Activated CD4-positive, alpha-beta T cell treated with anti-CD3 and anti-CD28 coated beads for 1 hour (primary cell): ENCODE data around the gene NREP.

ENCODE experiments used
- DNase-seq: peaks from one replicate; pipeline ENCODE4 v3.0.0-alpha.2; 2020

The NREP gene

GRCh38 chr5:111764019-111764418, 7.0 kb upstream of the NREP start:
- DNase-seq, result no peak

GRCh38 chr5:111762895-111763294, 5.9 kb upstream of the NREP start:
- DNase-seq, result no peak

DNA sequence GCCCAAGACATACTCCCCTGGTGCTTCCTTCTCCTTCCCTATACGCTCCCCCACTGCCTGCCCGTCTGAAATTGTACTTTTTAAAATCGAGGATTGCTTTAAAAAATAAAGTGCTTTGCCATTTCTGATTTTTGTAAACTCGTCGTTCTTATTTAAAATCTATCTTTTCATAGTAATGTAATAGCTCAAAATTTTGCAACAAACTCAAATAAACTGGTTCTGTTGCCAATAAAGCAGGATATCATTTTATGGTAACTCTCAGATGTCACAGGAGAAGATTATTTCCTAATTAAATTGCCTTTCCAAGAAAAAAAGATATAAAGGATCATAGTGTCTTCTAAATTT, 1.3 kb upstream of the NREP start:
- DNase-seq, result no peak

- DNase-seq, result peak; percentile 65
Observed at GRCh38 chr5:111757355-111758283, 625 bp upstream of the NREP start.

GRCh38 chr5:111755942-111756381, 1.0 kb downstream of the NREP start:
- no peak for DNase-seq

GRCh38 chr5:111755345-111755941, 1.6 kb downstream of the NREP start:
- DNase-seq, result no peak

- no peak for DNase-seq
Observed at GRCh38 chr5:111753884-111754589, 3.0 kb downstream of the NREP start.

- no peak for DNase-seq
Observed at GRCh38 chr5:111752426-111752965, 4.5 kb downstream of the NREP start.

DNA sequence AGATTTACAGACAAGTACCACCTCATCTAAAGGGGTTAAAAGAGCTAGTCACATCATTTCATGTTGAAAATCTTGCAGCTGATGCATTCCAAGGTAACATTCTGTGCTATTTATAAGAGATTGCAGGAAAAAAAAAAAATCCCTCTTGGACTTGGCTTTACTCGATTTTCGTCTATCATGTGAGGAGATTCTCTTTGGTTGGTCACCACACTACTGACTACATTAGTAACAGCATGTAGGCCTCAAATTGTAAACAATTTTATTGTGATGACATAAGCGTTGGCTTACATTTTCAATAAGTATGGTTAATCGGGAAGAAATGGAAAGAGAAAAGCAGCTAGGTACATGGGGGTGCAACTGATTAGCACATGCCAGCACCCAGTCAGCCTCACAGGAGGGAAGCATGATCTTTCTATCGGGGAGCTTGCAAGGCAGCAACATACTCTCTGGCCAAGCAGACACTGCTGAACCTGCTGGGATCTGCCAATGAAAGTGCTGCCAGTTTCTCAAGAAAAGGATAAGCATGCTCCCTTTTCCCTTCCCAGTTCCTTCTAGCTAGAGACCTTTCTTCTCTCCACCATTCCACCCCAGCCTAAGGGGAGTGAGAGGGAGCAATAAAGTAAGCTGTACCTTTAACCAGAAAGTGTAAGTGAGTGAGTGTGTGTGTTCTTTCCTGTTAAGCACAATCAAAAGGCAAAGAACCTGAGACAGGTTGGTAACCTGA, 7.5 kb downstream of the NREP start:
- DNase-seq, result no peak

- no peak for DNase-seq
Observed at GRCh38 chr5:111748304-111748763, 8.7 kb downstream of the NREP start.

GRCh38 chr5:111747337-111747736, 9.7 kb downstream of the NREP start:
- DNase-seq, result no peak

DNA sequence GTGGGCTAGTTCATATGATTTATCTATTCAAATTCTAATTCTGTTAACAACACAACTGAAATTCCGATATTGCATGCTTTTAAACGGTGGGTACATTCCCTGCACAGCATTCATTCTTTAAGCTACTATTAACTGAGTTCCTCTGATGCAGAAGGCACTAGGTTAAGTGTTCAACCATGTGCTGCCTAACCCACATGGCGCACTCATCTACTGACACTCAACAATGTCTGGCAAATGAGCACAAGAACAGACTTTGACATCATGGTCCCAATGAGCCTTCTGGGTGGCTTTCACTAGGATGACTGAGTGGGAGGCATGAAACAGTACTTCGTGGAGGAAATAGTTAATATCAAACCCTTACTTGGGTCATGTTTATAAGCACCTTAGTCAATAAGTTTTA, 10.2 kb downstream of the NREP start:
- no peak for DNase-seq

- no peak for DNase-seq
Observed at GRCh38 chr5:111745075-111745739, 11.8 kb downstream of the NREP start.

DNA sequence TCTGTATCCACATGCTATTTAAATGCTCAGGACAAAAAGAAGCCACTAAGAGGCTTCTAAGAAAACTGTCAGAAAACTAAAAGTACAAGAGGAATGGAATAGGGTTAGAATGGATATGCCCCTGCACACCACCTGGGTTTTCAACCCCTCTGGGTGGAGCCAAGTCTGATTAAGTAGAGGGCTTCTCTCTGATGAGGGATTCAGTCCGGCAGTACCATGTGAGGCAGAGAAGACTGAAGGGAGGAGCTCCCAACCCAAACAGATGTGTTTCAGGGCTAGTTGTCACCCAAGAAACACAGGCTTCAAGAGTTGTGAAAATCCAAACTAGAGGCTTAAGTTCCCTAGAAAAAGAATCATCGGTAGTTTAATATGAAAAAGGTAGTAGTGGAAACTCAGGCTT, 12.5 kb downstream of the NREP start:
- no peak for DNase-seq

DNA sequence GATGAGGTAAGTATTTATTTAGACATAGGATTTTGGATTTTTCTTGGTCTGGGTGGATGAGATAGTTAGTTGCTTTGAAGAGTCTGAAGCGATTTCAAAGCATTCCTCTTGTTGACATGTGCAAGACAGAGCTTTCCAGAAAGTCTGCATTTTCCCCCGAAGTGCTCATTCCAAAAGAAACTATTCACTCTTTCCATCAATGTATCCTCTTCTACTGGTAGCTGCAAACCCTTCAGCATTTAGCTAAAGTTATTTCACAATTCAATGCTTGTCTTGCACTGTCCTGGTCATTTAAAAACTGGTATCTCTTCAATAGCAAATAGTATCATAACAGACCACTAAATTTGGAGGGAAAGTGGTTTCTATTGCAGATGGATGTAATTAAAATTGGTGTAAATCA, 13.0 kb downstream of the NREP start:
- DNase-seq, result no peak

DNA sequence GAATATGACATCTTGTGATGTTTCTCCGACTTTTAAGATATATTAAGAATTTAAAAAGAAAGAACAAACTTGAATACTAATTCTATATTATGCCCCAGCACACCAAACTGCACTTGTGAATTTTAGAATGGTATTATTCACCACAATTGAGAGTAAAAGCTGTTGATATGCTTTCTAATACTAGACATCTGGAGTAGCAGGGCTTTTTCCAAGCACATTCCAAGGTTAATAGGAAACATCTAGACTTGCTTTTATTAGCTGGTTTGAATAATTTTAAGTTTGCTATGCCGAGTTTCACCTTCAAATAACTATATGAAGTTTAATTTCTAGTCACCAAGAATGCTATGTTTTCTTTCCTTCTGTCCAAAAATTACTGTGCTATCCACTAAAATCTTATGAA, 13.5 kb downstream of the NREP start:
- no peak for DNase-seq

DNA sequence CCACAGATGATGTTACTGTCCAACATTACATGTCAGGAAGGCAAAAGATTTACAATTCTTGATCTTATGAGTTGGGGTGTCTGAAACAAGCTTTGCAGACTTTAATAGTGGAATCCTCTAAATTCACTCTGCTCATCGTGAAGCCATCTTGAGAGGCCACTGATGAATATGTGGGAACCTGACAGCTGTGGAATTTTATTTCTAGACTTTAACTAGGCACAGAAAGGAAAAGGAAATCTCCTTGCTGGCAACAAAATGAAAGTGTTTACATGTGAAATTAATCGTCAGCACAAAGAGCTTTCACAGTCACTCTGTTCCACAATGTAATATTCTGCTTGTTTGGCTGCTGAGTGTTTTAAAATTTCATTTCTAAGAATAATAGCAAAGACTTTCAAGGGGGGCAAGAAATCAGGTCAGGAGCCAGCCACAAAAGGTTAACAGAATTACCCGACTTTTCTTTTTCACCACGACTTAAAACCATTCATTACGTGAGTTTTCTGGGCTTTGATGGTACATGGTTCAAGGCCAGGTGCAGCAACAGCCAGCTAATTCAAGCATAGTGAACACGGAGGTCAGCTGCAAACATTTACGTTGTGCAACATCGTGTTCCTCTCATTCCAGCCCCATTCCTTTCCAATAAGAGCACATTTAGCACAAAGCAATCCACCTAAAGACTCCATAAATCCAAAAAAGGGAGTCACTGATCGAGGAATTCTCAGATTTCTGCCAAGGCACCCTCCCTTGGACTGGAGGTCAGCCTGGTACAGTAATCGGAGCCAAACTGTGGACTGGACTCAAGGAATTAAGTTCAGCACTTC, 14.6 kb downstream of the NREP start:
- DNase-seq, result no peak

GRCh38 chr5:111741278-111741677, 15.7 kb downstream of the NREP start:
- no peak for DNase-seq

GRCh38 chr5:111739416-111739815, 17.6 kb downstream of the NREP start:
- DNase-seq, result no peak

GRCh38 chr5:111738118-111738517, 18.9 kb downstream of the NREP start:
- DNase-seq, result no peak

- DNase-seq, result no peak
Observed at GRCh38 chr5:111737716-111738115, 19.3 kb downstream of the NREP start.
